Stimulated activated CD8-positive, alpha-beta memory T cell treated with anti-CD3 and anti-CD28 coated beads, Interleukin-7, amount 100 ng/mL, for 48 hours (primary cell): ENCODE results near the gene DRAP1.

Source experiments
- DNase-seq, 2 donors: peaks; one replicate each; pipeline ENCODE4 v3.0.0-alpha.2; 2020; ENCODE audit warnings: low read depth in 1 of 2; ENCODE audit errors: extremely low read depth in 1 of 2

DRAP1 gene

GRCh38 chr11:65958774-65959420, 39.7 kb downstream of the DRAP1 start:
- no peak for DNase-seq

GRCh38 chr11:65960824-65961266, 41.6 kb downstream of the DRAP1 start:
- DNase-seq = no peak

DNA sequence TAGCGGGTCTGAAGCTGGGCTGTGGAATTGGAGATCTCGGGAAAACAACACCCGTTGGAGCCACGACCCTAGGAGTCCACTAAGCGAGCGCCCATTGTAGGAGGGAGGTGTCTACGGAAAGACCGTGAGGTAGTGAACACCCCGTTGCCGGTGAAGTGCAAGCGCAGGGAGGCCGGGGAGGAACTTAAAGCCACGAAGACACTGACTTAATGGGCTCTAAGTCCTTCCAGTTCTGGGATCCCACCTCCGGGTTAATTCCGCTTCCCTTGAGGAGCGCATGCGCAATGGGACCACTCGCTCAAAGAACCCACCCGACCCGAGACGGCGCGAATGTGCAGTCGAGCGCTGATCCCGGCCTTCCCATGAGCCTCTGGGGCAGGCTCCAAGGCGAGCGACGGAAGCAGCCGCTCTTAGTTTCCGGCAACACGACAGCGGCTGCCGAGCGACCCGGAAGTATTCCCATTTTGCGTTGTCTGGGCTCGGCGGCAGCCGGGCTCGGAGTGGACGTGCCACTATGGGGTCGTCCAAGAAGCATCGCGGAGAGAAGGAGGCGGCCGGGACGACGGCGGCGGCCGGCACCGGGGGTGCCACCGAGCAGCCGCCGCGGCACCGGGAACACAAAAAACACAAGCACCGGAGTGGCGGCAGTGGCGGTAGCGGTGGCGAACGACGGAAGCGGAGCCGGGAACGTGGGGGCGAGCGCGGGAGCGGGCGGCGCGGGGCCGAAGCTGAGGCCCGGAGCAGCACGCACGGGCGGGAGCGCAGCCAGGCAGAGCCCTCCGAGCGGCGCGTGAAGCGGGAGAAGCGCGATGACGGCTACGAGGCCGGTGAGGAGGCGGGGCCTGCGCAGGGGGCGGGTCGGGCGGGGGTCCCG, 42.3 kb downstream of the DRAP1 start, which contains the start of gene SART1:
SART1 (plus strand) TSS at position 468 of the 874 bp plus-strand sequence; CDS start at position 515, 47 bp downstream.
- DNase-seq = peak; percentile 93 to 97

GRCh38 chr11:65962141-65962564, 42.9 kb downstream of the DRAP1 start:
- DNase-seq = no peak

GRCh38 chr11:65964906-65965305, 45.7 kb downstream of the DRAP1 start:
- DNase-seq = no peak

- no peak for DNase-seq
Observed at GRCh38 chr11:65965986-65966762, 46.9 kb downstream of the DRAP1 start.

DNA sequence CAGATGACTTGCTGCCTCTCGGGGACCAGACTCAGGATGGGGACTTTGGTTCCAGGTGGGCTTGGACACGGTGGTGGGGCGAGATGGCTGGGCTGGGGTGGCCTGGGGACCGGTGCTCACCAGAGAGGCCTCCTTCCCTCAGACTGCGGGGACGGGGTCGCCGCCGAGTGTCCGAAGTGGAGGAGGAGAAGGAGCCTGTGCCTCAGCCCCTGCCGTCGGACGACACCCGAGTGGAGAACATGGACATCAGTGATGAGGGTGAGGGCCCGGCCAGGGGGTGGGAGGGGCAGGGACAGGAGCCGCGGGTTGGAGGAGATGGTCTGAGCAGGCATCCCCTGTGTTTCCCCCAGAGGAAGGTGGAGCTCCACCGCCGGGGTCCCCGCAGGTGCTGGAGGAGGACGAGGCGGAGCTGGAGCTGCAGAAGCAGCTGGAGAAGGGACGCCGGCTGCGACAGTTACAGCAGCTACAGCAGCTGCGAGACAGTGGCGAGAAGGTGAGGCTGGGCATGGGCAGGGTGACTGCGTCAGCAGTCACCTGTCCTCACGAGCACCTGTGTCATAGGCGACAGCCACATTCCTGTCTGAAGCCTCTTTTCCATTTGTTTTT, 48.2 kb downstream of the DRAP1 start:
- DNase-seq = no peak

- DNase-seq = no peak
Observed at GRCh38 chr11:65968600-65969482, 49.6 kb downstream of the DRAP1 start.
